Measurements from ENCODE around the gene TAS1R2.

The TAS1R2 gene

DNA sequence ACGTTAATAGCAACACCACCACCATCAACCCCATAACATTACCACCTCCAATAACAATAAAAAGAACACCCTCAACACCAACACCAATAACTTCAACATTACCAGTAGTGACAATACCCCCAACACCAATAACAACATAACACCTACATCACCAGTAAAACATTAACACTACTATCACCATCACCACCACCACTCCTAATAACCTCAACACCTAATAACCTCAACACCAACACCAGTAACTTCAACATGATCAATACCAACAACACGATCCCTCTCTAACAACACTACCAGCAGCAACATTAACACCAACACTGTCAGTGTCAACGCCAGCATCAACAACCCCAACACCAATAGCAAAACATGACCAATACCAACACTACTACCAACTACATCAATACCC is 57.2 kb downstream of the TAS1R2 start:
- DNase-seq (ENCODE audit: low spot score) = no peak

DNA sequence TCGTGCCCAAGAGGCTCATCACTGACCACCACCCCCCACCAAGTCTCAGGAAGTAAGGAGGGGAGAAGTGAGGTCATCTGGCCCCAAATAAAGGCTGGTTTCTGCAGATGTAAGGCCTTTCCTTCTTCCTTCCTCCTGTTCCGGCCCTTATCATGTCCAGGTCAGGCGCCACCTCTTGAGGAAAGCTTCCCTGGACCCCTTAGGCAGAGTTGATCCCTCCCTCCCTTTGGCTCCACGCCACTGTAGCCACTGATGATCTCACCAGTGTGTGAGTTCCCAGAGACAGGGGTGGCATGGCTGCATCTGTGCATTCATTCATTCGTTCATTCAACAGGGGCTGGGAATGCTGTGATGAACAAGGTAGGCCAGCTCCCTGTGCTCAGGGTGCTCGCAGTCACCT is 59.2 kb downstream of the TAS1R2 start:
- DNase-seq (ENCODE audit: low spot score) = no peak

- DNase-seq (ENCODE audit: low spot score) = no peak
Observed at GRCh38 chr1:18799454-18799853, 60.0 kb downstream of the TAS1R2 start.

DNA sequence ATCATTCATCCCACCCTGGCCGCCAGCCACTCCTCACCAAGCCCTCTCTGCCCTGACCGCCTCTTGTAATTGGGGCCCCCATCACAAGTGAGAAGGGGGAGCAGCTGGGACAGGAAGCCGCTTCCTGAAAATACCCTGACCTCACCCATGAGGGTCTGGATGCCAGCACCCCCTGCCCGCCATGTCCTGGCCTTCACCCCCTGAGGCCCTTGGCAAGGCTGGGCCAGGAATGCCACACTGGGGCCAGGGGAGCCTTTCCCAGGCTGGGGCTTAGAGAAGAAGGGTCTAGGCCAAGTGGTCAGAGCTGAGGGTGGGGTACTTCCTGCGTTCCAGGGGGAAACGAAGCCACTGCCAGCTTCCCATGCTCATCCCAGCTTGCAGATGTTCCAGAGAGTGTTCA is 60.5 kb downstream of the TAS1R2 start:
- no peak for DNase-seq (ENCODE audit: low spot score)

DNA sequence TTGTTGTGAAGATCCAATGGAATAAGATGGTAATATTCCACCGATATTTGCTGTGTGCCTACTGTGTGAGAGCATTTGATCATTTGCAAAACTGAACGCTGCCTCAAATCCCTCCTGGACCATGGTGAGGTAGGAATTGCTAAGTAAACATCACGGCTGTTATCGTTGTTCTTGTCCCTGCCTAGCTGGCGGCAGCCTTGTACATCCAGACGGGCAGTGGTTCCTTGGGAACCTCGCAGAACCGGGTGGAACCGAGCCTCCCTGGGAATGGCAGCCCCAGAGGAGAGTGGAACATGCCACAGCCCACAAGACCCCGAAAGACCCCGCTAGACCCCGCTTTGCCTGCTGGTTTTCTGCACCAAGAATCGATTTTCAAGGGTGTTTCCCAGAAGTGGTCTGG is 60.9 kb downstream of the TAS1R2 start:
- no peak for DNase-seq (ENCODE audit: low spot score)

GRCh38 chr1:18796950-18797349 is 62.5 kb downstream of the TAS1R2 start:
- DNase-seq (ENCODE audit: low spot score) = no peak

DNA sequence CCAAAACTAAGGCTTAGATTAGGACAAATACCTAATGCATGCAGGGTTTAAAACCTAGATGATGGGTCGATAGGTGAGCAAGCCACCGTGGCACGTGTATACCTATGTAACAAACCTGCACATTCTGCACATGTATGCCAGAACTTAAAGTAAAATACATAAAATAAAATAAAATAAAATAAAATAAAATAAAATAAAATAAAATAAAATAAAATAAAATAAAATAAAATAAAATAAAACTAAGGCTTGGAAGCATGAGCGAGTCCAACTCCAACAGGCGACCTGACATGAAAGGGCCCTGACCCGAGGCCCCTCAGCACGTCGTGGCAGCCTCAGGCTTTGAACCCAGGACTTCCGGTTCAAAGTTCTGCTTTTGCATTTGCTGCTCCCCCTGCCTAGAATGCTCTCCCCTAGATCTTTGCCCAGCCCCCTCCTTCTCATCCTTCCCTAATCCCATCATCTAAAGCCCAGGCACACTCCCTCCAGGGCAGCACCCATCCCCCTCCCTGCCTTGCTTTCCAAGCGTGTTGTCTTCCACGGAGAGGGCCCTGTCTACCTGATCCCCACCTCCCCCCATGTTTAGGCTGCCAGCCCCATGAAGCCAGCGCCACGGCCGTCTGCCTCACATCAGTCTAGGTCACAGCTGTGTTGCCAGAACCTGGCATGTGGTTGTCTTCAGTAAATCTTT is 64.3 kb downstream of the TAS1R2 start:
- DNase-seq (ENCODE audit: low spot score) = no peak

DNA sequence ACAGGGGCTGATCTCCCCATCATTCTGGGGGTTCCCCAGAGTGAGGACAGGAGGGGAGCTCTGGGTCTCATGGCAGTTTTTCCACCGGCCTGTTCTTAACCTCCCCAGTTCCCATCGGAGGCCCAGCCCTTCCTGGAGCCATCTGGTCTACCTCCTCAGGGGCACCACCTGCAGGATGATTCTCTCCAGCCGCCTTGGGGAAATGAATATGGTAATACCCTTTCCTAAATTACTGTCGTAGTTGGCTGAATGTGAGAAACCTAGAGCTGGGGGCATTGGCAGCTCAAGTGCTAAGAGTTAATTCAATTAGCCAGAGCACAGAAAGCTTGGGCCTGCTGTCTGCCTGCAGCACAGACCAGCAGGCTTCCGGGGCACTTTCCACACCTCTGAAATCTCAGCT is 64.9 kb downstream of the TAS1R2 start:
- no peak for DNase-seq (ENCODE audit: low spot score)

DNA sequence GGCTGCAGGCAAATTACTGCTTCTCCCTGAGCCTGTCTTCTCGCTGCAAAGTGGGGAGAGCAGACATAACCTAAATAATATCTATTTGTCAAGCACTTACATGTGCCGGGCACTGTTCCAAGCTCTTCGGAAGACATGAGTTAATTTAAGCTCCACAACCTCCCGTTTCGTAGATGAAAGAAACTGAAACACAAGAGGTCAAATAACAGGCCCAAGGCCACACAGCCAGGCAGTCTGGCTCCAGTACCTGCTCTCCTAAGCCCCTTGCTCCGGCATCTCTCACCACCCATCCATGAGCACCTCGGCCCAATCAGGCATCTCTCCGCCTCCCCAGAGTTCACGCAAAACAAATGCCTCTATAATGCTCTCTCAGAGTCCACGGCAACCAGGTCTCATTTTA is 65.4 kb downstream of the TAS1R2 start:
- DNase-seq (ENCODE audit: low spot score) = no peak

GRCh38 chr1:18793164-18793563 is 66.3 kb downstream of the TAS1R2 start:
- DNase-seq (ENCODE audit: low spot score) = no peak

GRCh38 chr1:18792747-18793146 is 66.7 kb downstream of the TAS1R2 start:
- no peak for DNase-seq (ENCODE audit: low spot score)
